Natural killer cell (primary cell): ENCODE data around the gene SOX6. TPM values are rescaled to one million over a fixed set of nuclear protein-coding genes. Genes with fewer than 3 reads are reported as not detected.
"Not testable (repeated sequence)": the region's sequence is repeated elsewhere in the genome, so short reads cannot be mapped to it uniquely, and the experiment has no call there.

Experiments used
- ATAC-seq, 3 donors: fragments of 150-1000 bp in 2 of 3; fragments of 200-7000 bp in 1 of 3; cut with Tn5 transposase; 1 replicate in 1 of 3; 2 replicates in 2 of 3; pipeline ENCODE4 v1.10.0; 2021; ENCODE audit warnings: mild to moderate bottlenecking in 2 of 3, moderate library complexity in 2 of 3
- DNase-seq, 2 donors: peaks; one replicate each; pipeline versions ENCODE4 v3.0.0 to v3.0.0-alpha.2; 2013 to 2021; ENCODE audit warnings: mixed read lengths in 1 of 2
- H3K27ac ChIP-seq: one replicate; pipeline ENCODE4 v1.5.1; 2013; ENCODE audit warnings: mild to moderate bottlenecking, low read length
- H3K27me3 ChIP-seq: one replicate; pipeline ENCODE4 v1.6.1; 2013; ENCODE audit warnings: low read length; ENCODE audit not compliant: control insufficient read depth, insufficient read depth
- H3K36me3 ChIP-seq: one replicate; pipeline ENCODE4 v1.6.1; 2013; ENCODE audit warnings: low read length; ENCODE audit not compliant: control insufficient read depth, insufficient read depth
- H3K4me1 ChIP-seq: one replicate; pipeline ENCODE4 v1.6.1; 2013; ENCODE audit warnings: low read length; ENCODE audit not compliant: control insufficient read depth, insufficient read depth
- H3K4me3 ChIP-seq: one replicate; pipeline ENCODE4 v1.5.1; 2013; ENCODE audit warnings: low read length
- H3K9me3 ChIP-seq: one replicate; pipeline ENCODE4 v1.6.1; 2013; ENCODE audit warnings: low read length; ENCODE audit not compliant: control insufficient read depth, insufficient read depth
- H3K27ac Mint-ChIP-seq, 2 donors: one replicate each; pipeline ENCODE4 v1.8.0; 2022; ENCODE audit warnings: mild to moderate bottlenecking in 2 of 2, mixed read lengths in 2 of 2, moderate library complexity in 1 of 2
- H3K27me3 Mint-ChIP-seq, 2 donors: one replicate each; pipeline ENCODE4 v1.8.0; 2022; ENCODE audit warnings: low read depth in 2 of 2, mixed read lengths in 2 of 2
- H3K36me3 Mint-ChIP-seq: one replicate; pipeline ENCODE4 v1.8.0; 2022; ENCODE audit warnings: mixed read lengths
- H3K4me1 Mint-ChIP-seq, 2 donors: one replicate each; pipeline ENCODE4 v1.8.0; 2022; ENCODE audit warnings: mixed read lengths in 2 of 2
- H3K4me3 Mint-ChIP-seq: one replicate; pipeline ENCODE4 v1.8.0; 2022; ENCODE audit warnings: mild to moderate bottlenecking, moderate library complexity, mixed read lengths
- H3K9me3 Mint-ChIP-seq, 2 donors: one replicate each; pipeline ENCODE4 v1.8.0; 2022; ENCODE audit warnings: mixed read lengths in 2 of 2
- WGBS: methylation state at CpG from one replicate; pipeline ENCODE4 v1.1.7; 2013; ENCODE audit warnings: missing lambda C conversion rate; ENCODE audit not compliant: insufficient coverage; 5-methylcytosine and 5-hydroxymethylcytosine counted together
- intact Hi-C: fragments of 100-400 bp; cut with micrococcal nuclease; formaldehyde crosslinking; loops from one replicate; pipeline ENCODE4 v1.14.2; 2022
- total RNA-seq, 4 donors: library from RNA; stranded (reverse); fragments of 120-200 nt in 1 of 4; gene quantifications; one replicate each; pipeline versions ENCODE4 v1.2.3 to v1.2.4, GENCODE V29; 2013 to 2022
- TF ChIP-seq, protein P1 (sequence below): fragments of 200-600 bp; IDR thresholded peaks from one replicate; pipeline ENCODE4 v1.8.0; 2022; ENCODE audit warnings: antibody characterized with exemption

Gene SOX6
- total RNA-seq, 3 donors from 2014 or later (not counting 1 experiment from before 2014, with no cell fraction given), result 0.27 TPM; not detected in 2

DNA sequence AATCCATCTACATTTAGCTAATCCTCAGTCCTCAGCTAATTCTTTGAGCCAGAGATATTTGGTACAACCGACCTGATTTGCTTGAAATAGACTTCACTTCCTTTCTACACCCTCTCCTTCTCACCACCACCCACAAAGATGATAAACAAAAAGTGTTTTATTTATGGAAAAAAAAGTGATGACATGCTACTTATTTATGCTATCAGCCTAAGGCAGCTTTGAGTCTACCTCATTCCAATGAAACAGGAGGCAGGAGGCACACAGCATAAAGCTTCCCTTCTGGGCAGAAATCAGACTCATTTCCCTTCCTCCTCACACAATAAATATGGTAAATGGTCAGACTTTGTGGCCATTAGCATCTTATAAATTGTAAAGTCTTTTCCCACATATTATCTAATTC is 325.7 kb downstream of the SOX6 start:
- H3K36me3 Mint-ChIP-seq, result no peaks in the 10 kb centered on the region
- peaks cover 0 to 4% of the 10 kb centered on the region in 2 donors for H3K27me3 Mint-ChIP-seq
- DNase-seq, result no peak
- Histone ChIP-seq H3K27ac (no peak overlapping the region), H3K36me3 (no peaks in the 10 kb centered on the region), H3K4me1 (no peaks in the 10 kb centered on the region), H3K9me3 (no peaks in the 10 kb centered on the region), H3K4me3 (no peak overlapping the region), H3K27me3 (no peaks in the 10 kb centered on the region)
- H3K27ac Mint-ChIP-seq, result no peak overlapping the region
- no peaks in the 10 kb centered on the region for H3K4me1 Mint-ChIP-seq
- H3K9me3 Mint-ChIP-seq, result peaks cover 3 to 4% of the 10 kb centered on the region in 2 donors
- ATAC-seq, result no peak
- H3K4me3 Mint-ChIP-seq, result no peak overlapping the region
- intact Hi-C loops, result no loop called here
- TF ChIP-seq, protein P1, sequence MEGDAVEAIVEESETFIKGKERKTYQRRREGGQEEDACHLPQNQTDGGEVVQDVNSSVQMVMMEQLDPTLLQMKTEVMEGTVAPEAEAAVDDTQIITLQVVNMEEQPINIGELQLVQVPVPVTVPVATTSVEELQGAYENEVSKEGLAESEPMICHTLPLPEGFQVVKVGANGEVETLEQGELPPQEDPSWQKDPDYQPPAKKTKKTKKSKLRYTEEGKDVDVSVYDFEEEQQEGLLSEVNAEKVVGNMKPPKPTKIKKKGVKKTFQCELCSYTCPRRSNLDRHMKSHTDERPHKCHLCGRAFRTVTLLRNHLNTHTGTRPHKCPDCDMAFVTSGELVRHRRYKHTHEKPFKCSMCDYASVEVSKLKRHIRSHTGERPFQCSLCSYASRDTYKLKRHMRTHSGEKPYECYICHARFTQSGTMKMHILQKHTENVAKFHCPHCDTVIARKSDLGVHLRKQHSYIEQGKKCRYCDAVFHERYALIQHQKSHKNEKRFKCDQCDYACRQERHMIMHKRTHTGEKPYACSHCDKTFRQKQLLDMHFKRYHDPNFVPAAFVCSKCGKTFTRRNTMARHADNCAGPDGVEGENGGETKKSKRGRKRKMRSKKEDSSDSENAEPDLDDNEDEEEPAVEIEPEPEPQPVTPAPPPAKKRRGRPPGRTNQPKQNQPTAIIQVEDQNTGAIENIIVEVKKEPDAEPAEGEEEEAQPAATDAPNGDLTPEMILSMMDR, result no peak
- WGBS, result no CpG with 5 or more reads among the region's 1 CpG

DNA sequence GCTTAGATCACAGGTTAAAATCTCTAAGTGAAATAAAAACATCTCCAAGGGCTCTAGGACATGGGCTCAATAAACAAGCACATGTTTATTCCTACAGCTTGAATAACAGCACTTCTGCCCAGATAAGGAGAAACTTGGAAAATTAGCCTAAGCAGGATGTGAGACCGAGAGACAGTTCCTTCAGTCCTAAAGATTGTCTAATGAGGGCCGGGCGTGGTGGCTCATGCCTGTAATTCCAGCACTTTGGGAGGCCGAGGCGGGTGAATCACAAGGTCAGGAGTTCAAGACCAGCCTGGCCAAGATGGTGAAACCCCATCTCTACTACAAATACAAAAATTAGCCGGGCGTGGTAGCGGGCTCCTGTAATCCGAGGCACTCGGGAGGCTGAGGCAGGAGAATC is 327.2 kb downstream of the SOX6 start:
- 97% methylated on average over 10 of the region's 10 CpGs for WGBS
- H3K4me1 Mint-ChIP-seq, H3K27me3 Mint-ChIP-seq: not testable (repeated sequence)

DNA sequence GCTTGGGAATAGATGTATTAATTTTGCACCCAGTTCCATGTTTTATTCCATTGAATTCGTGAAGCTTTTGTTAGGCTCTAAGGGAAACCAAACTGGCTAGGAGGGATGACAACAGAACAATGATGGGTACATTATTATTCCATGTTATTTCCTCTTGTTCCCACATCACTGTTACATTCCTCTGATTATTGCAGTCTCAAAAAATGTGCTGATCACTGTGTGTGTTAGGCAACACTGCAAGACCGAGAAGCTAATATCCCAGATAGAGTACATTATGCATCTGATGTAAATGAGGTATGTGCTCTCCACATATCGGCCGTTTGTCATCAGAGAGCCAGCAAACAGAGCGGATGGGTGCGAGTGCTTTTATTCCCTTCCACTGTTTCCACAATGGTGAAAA is 327.9 kb downstream of the SOX6 start:
- no peaks in the 10 kb centered on the region for H3K27me3 ChIP-seq
- H3K27me3 Mint-ChIP-seq, result peaks cover 0 to 4% of the 10 kb centered on the region in 2 donors
- intact Hi-C loops, result no loop called here
- WGBS, result 95% methylated on average over 2 of the region's 6 CpGs
- H3K4me3 Mint-ChIP-seq, result no peak overlapping the region
- H3K27ac Mint-ChIP-seq, result no peak overlapping the region
- H3K27ac ChIP-seq, result no peak overlapping the region
- H3K9me3 Mint-ChIP-seq, result peaks cover 2 to 3% of the 10 kb centered on the region in 2 donors
- H3K36me3 Mint-ChIP-seq, result no peaks in the 10 kb centered on the region
- ATAC-seq (no peak), DNase-seq (no peak)
- no peaks in the 10 kb centered on the region for H3K4me1 Mint-ChIP-seq
- H3K4me3 ChIP-seq, result no peak overlapping the region
- H3K9me3 ChIP-seq, result no peaks in the 10 kb centered on the region
- TF ChIP-seq, protein P1, result no peak
- no peaks in the 10 kb centered on the region for H3K4me1 ChIP-seq
- H3K36me3 ChIP-seq, result no peaks in the 10 kb centered on the region

More for the DNA sequence above, 327.2 kb downstream of the SOX6 start:
- H3K9me3 Mint-ChIP-seq, ATAC-seq, H3K27ac Mint-ChIP-seq, intact Hi-C loops, H3K9me3 ChIP-seq, DNase-seq, H3K4me3 ChIP-seq, H3K4me1 ChIP-seq, H3K36me3 ChIP-seq, H3K4me3 Mint-ChIP-seq, H3K27me3 ChIP-seq, H3K27ac ChIP-seq, H3K36me3 Mint-ChIP-seq: not testable (repeated sequence)

DNA sequence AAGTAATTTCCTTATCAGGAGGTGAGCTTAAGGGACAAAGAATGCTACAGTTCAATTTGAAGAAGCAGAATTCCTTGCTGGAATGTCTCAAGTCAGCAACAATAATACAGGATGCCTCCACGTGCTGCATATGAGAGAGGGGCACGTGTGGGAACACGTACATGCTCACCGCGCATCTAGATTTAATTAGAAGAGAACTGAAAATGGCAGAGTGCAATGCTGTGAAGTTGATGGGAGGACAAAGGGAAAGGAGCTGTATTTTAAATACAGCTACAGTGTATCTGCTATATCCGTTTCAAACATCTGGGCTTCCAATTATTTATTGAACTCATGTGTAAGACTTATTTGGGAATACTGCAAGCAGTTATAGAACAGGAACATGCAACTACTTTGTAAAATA is 328.7 kb downstream of the SOX6 start:
- Mint-ChIP-seq H3K4me3 (no peak overlapping the region), H3K36me3 (no peaks in the 10 kb centered on the region), H3K27me3 (peaks cover 0 to 6% of the 10 kb centered on the region in 2 donors), H3K4me1 (no peaks in the 10 kb centered on the region), H3K27ac (no peak overlapping the region), H3K9me3 (peaks cover 0 to 5% of the 10 kb centered on the region in 2 donors)
- Histone ChIP-seq H3K27me3 (no peaks in the 10 kb centered on the region), H3K36me3 (no peaks in the 10 kb centered on the region), H3K9me3 (no peaks in the 10 kb centered on the region), H3K4me1 (no peaks in the 10 kb centered on the region), H3K4me3 (no peak overlapping the region), H3K27ac (no peak overlapping the region)
- ATAC-seq (no peak), DNase-seq (no peak)
- WGBS, result 90% methylated on average over 6 of the region's 6 CpGs
- TF ChIP-seq, protein P1, result no peak
- intact Hi-C loops, result no loop called here
